Vagina (tissue), 2 donors: Measurements from ENCODE around the gene DAGLA. TPM values are rescaled to one million over a fixed set of nuclear protein-coding genes. Genes with fewer than 3 reads are reported as not detected.

Source experiments
- DNase-seq, 2 donors: peaks; one replicate each; pipeline ENCODE4 v3.0.0-alpha.2; 2017; ENCODE audit errors: extremely low spot score in 2 of 2
- H3K27ac ChIP-seq: fragments of 200-600 bp; sonication (generic); one replicate; pipeline ENCODE4 v1.5.1; 2019
- H3K27me3 ChIP-seq: fragments of 200-600 bp; sonication (generic); one replicate; pipeline ENCODE4 v1.5.1; 2019
- H3K36me3 ChIP-seq, 2 donors: fragments of 200-600 bp; sonication (generic); one replicate each; pipeline ENCODE4 v1.5.1; 2017 to 2019
- H3K4me1 ChIP-seq: fragments of 200-600 bp; sonication (generic); one replicate; pipeline ENCODE4 v1.5.1; 2019
- H3K4me3 ChIP-seq, 2 donors: fragments of 200-600 bp; sonication (generic); 1 replicate in 1 of 2; 2 replicates in 1 of 2; pipeline ENCODE4 v1.5.1; 2016 to 2019
- H3K9me3 ChIP-seq: fragments of 200-600 bp; sonication (generic); one replicate; pipeline ENCODE4 v1.5.1; 2019
- CTCF ChIP-seq, 3 experiments: fragments of 450-650 bp in 2 of 3; fragments of 200-600 bp in 1 of 3; sonication (generic) in 1 of 3; IDR thresholded peaks; one replicate each; pipeline ENCODE4 v1.5.1; 2017 to 2019; ENCODE audit warnings: antibody characterized with exemption in 3 of 3, mild to moderate bottlenecking in 2 of 3, moderate library complexity in 2 of 3
- POLR2A ChIP-seq, 2 donors: fragments of 450-650 bp; IDR thresholded peaks; one replicate each; pipeline ENCODE4 v1.6.1; 2017; ENCODE audit warnings: antibody characterized with exemption in 2 of 2, mild to moderate bottlenecking in 2 of 2, moderate library complexity in 2 of 2
- POLR2AphosphoS5 ChIP-seq, 2 donors: sonication (generic); formaldehyde crosslinking; IDR thresholded peaks; one replicate each; pipeline ENCODE4 v1.9.0; 2017; ENCODE audit warnings: antibody characterized with exemption in 2 of 2, mild to moderate bottlenecking in 2 of 2, low read depth in 1 of 2; ENCODE audit not compliant: insufficient read depth in 1 of 2
- intact Hi-C: fragments of 100-400 bp; cut with DNase I; formaldehyde crosslinking; loops from one replicate; pipeline ENCODE4 v1.15.1; 2023
- total RNA-seq: library from RNA; depleted of rRNA; stranded (reverse); fragments of >200 nt; gene quantifications from one replicate; pipeline ENCODE4 v1.2.3, GENCODE V29; 2016

The DAGLA gene
- total RNA-seq, 1 donor from 2014 or later, result 1.5 TPM

GRCh38 chr11:61684870-61685616 is 4.9 kb downstream of the DAGLA start:
- H3K27me3 ChIP-seq, result no peaks in the 10 kb centered on the region
- intact Hi-C loops, result loop anchor here (5.0 kb wide), 1 partner anchor 47 kb away; no protein-coding TSS in a partner anchor

GRCh38 chr11:61685617-61685967 is 5.4 kb downstream of the DAGLA start:
- TF ChIP-seq POLR2A (IDR thresholded peaks at IDR 0.05) (no peak), POLR2AphosphoS5 (IDR thresholded peaks at IDR 0.05; ENCODE audit: insufficient read depth in 1 of 2, low read depth in 1 of 2) (no peak), CTCF (IDR thresholded peaks at IDR 0.05) (no peak)
- Histone ChIP-seq H3K4me3 (no peak overlapping the region), H3K4me1 (peaks cover 42% of the 10 kb centered on the region)

More at GRCh38 chr11:61684870-61685616, 4.9 kb downstream of the DAGLA start:
- TF ChIP-seq POLR2AphosphoS5 (IDR thresholded peaks at IDR 0.05; ENCODE audit: insufficient read depth in 1 of 2, low read depth in 1 of 2) (no peak), CTCF (IDR thresholded peaks at IDR 0.05) (no peak), POLR2A (IDR thresholded peaks at IDR 0.05) (no peak)
- Histone ChIP-seq H3K9me3 (no peaks in the 10 kb centered on the region), H3K4me1 (peaks cover 44% of the 10 kb centered on the region), H3K27ac (no peak overlapping the region), H3K36me3 (no peaks in the 10 kb centered on the region), H3K4me3 (no peak overlapping the region)
- no peak for DNase-seq

GRCh38 chr11:61686066-61686465 is 5.9 kb downstream of the DAGLA start:
- H3K4me1 ChIP-seq, result peaks cover 37% of the 10 kb centered on the region
- no peak overlapping the region for H3K27ac ChIP-seq
- H3K36me3 ChIP-seq, result no peaks in the 10 kb centered on the region
- no peaks in the 10 kb centered on the region for H3K9me3 ChIP-seq
- no peak overlapping the region for H3K4me3 ChIP-seq
- TF ChIP-seq CTCF (IDR thresholded peaks at IDR 0.05) (no peak), POLR2A (IDR thresholded peaks at IDR 0.05) (no peak), POLR2AphosphoS5 (IDR thresholded peaks at IDR 0.05; ENCODE audit: insufficient read depth in 1 of 2, low read depth in 1 of 2) (no peak)
- intact Hi-C loops, result no loop called here
- H3K27me3 ChIP-seq, result no peaks in the 10 kb centered on the region
- DNase-seq, result no peak

More at GRCh38 chr11:61685617-61685967, 5.4 kb downstream of the DAGLA start:
- intact Hi-C loops, result no loop called here
- H3K27me3 ChIP-seq, result no peaks in the 10 kb centered on the region
- no peaks in the 10 kb centered on the region for H3K9me3 ChIP-seq
- no peak overlapping the region for H3K27ac ChIP-seq
- no peak for DNase-seq
- no peaks in the 10 kb centered on the region for H3K36me3 ChIP-seq

GRCh38 chr11:61686469-61686868 is 6.3 kb downstream of the DAGLA start:
- H3K27ac ChIP-seq, result no peak overlapping the region
- H3K36me3 ChIP-seq, result no peaks in the 10 kb centered on the region
- no peak overlapping the region for H3K4me3 ChIP-seq
- no peak for TF ChIP-seq CTCF (IDR thresholded peaks at IDR 0.05)
- TF ChIP-seq POLR2A (IDR thresholded peaks at IDR 0.05), result no peak
- TF ChIP-seq POLR2AphosphoS5 (IDR thresholded peaks at IDR 0.05; ENCODE audit: insufficient read depth in 1 of 2, low read depth in 1 of 2), result no peak
- no peak for DNase-seq
- no peaks in the 10 kb centered on the region for H3K9me3 ChIP-seq
- intact Hi-C loops, result no loop called here
- H3K27me3 ChIP-seq, result no peaks in the 10 kb centered on the region
- H3K4me1 ChIP-seq, result peaks cover 34% of the 10 kb centered on the region

- no peaks in the 10 kb centered on the region for H3K36me3 ChIP-seq
- H3K4me1 ChIP-seq, result peaks cover 34% of the 10 kb centered on the region
- no peak overlapping the region for H3K27ac ChIP-seq
- no peaks in the 10 kb centered on the region for H3K9me3 ChIP-seq
- H3K27me3 ChIP-seq, result no peaks in the 10 kb centered on the region
- TF ChIP-seq POLR2AphosphoS5 (IDR thresholded peaks at IDR 0.05; ENCODE audit: insufficient read depth in 1 of 2, low read depth in 1 of 2) (no peak), CTCF (IDR thresholded peaks at IDR 0.05) (no peak), POLR2A (IDR thresholded peaks at IDR 0.05) (no peak)
- no peak for DNase-seq
- intact Hi-C loops, result no loop called here
- H3K4me3 ChIP-seq, result no peak overlapping the region
Measured at GRCh38 chr11:61687420-61687819, 7.2 kb downstream of the DAGLA start.
